Mononuclear cell (primary cell): ENCODE data around the gene ZSWIM3. TPM values are rescaled to one million over a fixed set of nuclear protein-coding genes. Genes with fewer than 3 reads are reported as not detected.

Experiments
- total RNA-seq: library from RNA; depleted of rRNA; stranded (reverse); fragments of >200 nt; gene quantifications from one replicate; pipeline ENCODE4 v1.2.3, GENCODE V29; 2012

The ZSWIM3 gene
- total RNA-seq, 1 donor, result 0.63 TPM

Other genes starting within 250 kb of the ZSWIM3 start
- not detected for gene WFDC10A, start 227.9 kb upstream of the ZSWIM3 start, total RNA-seq
- gene WFDC9, start 226.3 kb upstream of the ZSWIM3 start, total RNA-seq, result not detected
- gene WFDC11, start 187.4 kb upstream of the ZSWIM3 start, total RNA-seq, result not detected
- gene WFDC13, start 155.6 kb upstream of the ZSWIM3 start, total RNA-seq, result not detected
- not detected for gene WFDC10B, start 152.6 kb upstream of the ZSWIM3 start, total RNA-seq
- gene SPINT4, start 135.3 kb upstream of the ZSWIM3 start, total RNA-seq, result not detected
- not detected for gene WFDC3, start 65.7 kb upstream of the ZSWIM3 start, total RNA-seq
- gene DNTTIP1, start 65.7 kb upstream of the ZSWIM3 start, total RNA-seq, result 4.4 TPM
- gene UBE2C, start 45.0 kb upstream of the ZSWIM3 start, total RNA-seq, result 1.6 TPM
- gene TNNC2, start 30.3 kb upstream of the ZSWIM3 start, total RNA-seq, result 0.73 TPM
- gene SNX21, start 23.8 kb upstream of the ZSWIM3 start, total RNA-seq, result 5.7 TPM
- 13.9 TPM for gene ACOT8, start 222 bp upstream of the ZSWIM3 start, total RNA-seq
- gene ZSWIM1, start 23.6 kb downstream of the ZSWIM3 start, total RNA-seq, result 10.1 TPM
- 0.52 TPM for gene SPATA25, start 30.0 kb downstream of the ZSWIM3 start, total RNA-seq
- 1.9 TPM for gene NEURL2, start 33.6 kb downstream of the ZSWIM3 start, total RNA-seq
- 111 TPM for gene CTSA, start 33.7 kb downstream of the ZSWIM3 start, total RNA-seq
- gene PLTP, start 54.5 kb downstream of the ZSWIM3 start, total RNA-seq, result 1.4 TPM
- gene PCIF1, start 77.1 kb downstream of the ZSWIM3 start, total RNA-seq, result 48.0 TPM
- 49.4 TPM for gene ZNF335, start 114.6 kb downstream of the ZSWIM3 start, total RNA-seq
- 3.0 TPM for gene MMP9, start 151.3 kb downstream of the ZSWIM3 start, total RNA-seq
- 0.10 TPM for gene SLC12A5, start 171.6 kb downstream of the ZSWIM3 start, total RNA-seq
- gene NCOA5, start 232.3 kb downstream of the ZSWIM3 start, total RNA-seq, result 15.6 TPM